HG02970 (cell line): ENCODE measurements around the gene B3GALT6.

Experiments
- ATAC-seq: cut with Tn5 transposase; IDR thresholded peaks from one replicate; pipeline ENCODE4 v1.9.1; 2021; ENCODE audit warnings: mild to moderate bottlenecking, moderate library complexity, moderate number of reproducible peaks; ENCODE audit not compliant: unreplicated experiment, low FRiP score

The B3GALT6 gene

DNA sequence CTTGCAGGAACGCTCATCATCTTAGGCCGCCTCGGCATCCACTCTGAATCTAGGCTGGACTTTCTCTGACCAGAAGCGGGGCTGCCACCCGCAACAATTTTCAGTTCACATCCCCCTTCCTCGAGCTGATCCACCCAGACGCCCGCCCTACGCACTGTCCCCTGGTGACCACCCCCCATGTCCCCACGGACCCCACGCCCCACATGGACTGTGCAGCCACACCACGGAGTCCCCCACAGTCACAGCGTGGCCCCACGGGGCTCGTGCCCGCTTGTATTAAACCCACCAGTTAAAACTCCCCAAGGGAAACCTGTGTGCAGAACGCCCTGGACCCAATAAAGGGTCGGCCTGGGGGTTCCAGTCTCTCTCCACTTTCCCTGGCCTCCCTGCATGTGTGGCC is 27.5 kb downstream of the B3GALT6 start:
- ATAC-seq: no peak

DNA sequence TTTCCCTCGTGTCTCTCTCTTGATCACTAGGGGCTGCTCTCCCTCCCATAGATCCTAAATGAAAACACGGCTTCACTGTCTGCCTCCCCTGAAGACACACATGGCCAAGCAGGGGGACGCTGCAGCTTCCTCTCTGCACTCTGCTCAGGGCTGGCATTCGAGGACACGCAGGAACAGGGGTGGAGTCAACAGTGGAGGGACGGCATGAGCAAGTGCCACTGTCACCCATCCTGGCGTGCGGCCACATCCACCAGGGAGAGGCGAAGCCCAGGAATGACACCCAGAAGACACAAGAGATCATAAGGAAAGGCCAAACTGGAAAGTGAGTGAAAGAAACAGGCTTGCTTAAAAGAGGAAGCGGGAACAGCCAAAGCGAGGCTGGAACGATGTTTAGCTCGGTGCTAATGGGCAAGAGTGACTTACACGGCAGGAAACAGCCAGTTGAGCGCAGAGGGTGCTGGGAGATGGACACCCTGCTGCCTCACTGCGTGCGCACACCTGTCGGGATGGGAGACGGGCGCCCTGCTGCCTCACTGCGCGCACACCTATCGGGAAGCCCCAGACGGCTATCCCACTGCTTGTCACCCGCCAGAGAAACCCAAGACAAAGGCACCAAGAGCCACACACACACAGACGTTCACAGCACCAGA is 28.0 kb downstream of the B3GALT6 start:
- no peak for ATAC-seq

DNA sequence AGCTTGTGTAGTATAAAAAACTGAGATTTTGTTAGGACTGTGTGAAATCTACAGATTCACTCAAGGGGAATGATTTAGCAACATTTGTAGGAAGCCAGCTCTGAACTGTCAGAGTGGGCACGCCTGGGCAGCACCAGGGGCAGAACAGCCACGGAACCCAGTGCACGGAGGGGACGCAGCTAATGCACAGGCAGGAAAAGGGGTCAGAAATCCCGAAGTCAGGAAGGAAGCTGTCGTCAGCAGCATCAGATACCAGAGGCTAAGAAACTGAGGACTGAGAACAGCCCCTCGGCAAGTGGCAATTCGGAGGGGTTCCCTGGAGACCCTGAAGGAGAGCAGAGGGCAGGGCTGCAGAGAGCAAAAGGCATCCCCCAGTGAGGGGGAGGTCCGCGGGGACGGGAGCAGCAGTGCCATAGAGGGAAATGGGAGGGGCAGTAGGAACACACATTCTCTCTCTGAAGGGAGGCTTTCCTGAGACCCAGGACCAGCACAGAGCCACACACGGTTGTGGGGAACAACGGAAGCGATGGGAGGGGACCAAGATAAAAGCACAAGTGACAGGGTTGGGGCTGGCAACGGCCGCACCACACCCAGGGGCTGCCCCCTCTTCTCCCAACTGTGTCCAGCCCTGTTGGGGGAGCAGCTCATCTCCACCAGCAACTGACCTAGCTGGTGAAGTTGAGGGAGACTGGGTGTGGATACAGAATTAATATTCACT is 29.0 kb downstream of the B3GALT6 start:
- no peak for ATAC-seq

DNA sequence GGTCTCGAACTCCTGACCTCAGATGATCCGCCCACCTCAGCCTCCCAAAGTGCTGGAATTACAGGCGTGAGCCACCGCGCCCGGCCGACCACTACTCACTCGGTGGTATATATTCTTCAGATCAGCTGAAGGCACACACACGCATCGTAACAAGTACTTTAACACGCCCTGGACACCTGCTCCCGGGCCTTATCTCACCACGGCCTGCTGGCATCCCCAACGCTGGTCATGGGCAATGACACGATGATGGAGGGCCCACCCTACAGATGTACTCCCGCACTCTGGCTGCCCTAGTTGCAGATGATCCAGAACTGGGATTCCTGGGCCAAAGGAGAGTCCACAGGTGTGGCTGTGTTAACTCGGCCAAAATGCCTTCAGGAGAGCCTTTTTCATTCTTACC is 30.0 kb downstream of the B3GALT6 start:
- no peak for ATAC-seq

DNA sequence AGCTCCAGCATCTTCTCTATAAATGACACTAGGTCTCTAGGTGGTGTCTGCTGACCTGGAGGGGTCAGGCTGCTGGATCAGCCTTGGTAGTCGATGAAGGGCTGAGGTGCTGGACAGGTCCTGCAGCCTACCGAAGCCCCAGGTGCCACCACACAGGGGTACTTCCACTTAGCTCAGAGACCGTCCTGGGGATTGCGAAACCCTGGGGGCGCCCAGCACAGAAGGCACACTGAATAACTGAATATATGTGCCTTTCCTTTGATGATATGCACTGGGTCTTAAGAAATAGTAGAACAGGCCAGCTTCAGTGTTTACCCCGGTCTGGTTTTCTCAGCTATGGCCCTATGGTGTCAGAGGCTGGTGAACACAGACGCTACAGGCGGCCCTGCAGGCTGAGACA is 30.7 kb downstream of the B3GALT6 start:
- ATAC-seq: no peak

DNA sequence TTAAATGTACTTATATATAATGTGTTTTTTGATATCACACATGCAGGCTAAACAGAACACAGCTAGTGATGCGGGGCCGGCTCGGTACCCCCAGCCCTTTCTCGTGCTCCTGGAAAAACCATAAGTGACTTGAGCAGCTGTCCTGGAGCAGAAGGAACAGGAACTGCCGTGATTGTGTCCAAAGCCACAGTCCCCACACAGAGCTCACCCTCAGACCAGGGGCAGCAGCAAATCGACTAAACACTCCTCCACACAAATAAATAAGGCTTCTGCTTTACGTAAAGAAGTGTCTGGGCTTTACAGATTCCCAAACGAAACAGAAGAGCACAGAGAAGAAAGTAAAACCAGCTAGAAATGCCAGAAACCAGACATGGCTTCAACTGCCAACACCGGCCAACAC is 32.0 kb downstream of the B3GALT6 start:
- no peak for ATAC-seq

DNA sequence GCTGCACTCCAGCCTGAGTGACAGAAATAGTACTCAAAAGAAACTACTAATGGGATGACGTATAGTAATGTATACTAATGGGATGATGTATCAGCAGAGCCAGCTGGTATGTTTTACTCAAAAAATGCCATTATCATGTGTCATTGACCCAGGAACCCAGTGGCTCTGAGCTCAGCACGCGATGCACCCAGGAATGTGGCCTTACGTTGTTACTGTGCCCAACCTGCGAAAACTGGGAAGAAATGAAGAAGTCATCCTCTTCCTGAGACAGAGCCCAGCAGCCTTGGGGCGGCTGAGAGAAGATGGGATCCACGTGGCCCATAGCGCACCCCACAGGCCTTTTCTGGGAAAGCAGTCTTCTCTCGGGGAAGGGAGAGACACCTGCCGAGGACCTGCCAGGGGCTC is 32.8 kb downstream of the B3GALT6 start:
- no peak for ATAC-seq

DNA sequence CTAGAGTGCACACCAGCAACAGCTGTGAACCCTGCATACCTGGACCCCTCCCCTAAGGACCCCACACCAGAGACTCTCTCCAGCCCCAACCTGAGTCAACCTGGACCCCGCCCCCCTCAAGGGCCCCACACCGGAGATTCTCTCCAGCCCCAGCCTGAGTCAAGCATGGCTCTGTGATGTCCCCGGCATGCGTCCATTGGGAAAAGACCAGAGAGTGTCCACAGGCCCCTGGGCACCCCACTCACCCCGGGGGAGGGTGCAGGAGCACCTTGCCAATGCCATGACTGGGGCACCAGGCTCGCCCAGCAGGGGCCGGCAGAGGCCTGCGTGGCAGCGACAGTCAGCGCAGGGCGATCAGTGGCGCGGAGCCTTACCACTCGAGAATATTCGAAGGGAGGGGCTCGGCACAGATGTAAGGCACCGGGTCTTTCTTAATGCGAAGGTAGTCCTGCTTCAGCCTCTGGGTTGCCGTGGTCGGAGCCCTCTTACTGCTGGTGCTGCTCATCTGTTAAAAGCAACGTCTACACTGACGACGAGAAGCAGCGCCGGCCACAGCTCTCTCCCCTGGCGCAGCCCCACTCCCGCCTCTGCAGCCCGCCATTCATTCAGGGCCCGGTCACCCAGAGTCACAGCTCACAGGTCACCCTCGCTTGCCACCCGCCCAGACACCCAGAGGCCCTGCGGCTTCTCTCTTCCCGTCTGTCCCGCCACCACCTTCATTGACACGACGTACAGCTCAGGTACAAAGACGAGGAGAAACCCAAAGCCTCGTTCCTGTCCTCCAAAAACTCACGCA is 35.6 kb downstream of the B3GALT6 start:
- ATAC-seq: no peak

DNA sequence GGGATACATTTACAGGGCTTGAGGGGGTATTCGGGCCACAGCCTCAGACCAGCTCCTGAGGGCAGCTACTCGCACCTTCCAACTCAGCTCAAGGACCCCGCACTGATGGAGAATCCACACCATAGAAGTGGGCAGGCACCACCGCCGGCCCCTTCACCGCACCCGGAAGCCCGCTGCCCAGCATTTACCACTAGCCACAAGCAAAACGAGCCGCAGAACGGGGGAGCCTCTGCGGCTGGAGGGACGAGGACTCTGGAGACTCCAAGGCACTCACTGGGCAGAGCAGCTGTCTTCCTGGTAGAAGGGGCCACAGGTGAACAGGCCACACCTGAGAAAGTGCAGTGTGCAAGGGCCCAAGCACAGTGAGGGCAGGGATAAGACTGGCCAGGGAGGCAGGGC is 36.2 kb downstream of the B3GALT6 start:
- ATAC-seq: no peak

DNA sequence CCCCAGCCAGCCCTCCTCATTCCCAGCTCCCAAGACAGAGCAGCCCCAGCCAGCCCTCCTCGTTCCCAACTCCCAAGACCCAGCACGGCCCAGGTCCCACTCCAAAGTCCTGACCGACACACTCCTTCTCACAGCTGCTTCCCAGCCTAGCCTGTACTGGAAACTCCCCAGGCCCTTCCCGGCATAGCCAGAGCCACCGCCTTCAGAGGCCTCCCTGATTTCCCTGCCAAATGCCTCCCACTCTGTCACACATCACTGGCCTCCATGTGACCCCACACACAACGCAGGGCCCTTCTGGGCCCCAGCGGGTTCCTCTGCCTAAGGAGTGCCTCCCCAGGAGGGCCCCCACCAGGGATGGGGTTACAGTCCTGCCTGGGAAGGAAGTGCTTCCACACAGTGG is 38.8 kb downstream of the B3GALT6 start:
- ATAC-seq: no peak

DNA sequence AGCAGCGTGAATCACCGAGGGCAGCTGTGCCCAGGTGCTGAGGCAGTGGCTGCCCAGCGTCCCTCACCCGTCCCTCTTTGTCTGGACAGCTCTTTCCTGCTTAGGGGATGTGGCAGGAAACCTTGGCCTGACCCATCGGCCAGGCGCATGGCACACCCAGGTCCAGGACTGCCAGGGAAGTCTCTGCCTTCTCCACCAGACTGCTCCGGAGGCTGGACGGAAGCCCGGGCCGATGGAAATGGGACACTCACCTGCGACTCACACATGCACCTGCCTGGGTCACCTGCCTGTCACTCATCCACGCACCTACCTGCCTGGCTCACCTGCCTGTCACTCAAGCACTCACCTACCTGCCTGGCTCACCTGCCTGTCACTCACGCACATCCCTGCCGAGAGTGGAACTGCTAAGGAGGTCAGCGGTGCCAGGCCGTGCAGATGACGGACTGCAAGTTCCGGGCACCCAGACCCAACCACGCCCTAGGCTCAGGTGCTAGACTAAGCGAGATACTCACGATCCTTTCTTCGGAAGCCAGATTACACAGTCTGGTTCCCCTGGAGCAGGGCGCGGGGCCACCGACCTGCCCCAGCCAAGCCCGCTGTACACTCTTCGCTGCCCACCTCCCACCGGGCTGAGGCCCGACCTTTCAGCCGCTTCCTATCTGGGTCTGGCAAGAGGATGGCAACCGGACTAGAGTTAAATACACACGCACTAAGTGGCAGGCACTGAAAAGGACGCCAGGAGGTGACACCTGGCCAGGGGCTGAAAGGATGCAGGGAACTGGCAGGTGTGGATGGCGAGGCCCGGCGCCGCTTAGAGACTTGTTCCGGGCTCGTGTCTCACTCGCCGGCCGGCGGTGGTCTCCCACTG is 40.5 kb downstream of the B3GALT6 start:
- ATAC-seq: no peak

DNA sequence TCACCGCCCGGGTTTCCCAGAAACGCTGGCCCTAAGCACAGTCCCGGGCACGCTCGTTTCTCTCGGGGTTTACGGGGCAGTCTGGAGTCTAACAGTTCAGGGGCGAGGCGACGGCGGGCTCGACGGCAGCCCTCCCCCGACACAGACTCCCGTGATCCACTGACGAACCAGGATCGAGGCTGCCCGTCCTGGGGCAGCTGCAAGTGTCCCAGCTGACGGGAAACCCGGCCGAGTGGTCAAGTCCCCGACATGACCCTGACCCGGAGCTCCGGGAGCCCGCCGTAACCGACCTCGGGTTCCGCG is 41.1 kb downstream of the B3GALT6 start:
- ATAC-seq: peak; percentile 2

DNA sequence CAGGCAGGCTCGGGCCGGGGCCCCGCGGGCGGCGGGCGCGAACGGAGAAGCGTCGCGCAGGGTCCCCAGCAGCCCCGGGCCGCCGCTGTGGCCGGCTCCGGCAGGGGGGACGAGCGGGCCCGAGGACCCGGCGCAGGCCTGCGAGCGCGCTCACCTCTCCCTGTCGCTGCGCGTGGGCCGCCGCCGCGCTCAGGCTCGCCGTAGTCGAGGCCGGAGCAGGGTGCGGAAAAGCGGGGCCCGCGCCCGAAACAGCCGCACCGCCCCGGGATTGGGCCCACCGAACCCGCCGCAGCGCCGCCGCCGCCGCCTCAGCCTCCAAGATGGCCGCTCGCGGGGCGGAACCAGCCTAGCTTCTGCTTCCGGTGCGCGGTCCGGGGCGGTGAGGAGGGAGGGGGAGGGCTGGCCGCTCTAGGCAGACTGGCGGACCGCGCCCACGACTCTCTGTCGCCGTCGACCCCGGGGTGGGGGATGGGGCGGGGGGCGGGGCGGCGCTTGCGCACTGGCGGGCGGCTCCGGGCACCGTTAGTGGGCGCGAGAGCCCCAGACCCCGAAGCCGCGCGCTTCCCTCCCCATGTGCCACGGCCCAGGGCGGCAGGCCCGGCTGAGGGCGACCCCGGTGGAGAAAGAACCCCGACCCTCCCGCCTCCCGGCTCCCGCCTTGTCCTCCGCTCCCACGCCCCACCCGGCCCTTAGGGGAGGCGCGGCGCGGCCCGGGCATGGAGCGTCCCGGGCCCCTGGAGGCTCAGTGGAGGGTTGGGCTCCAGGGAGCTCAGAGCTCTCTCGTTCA is 41.7 kb downstream of the B3GALT6 start, which contains the start of gene UBE2J2:
Gene UBE2J2 (minus strand): TSS at position 343 of the 787 bp plus-strand sequence. CDS start 5,862 bp downstream, outside the sequence.
- ATAC-seq: peak; percentile 78

DNA sequence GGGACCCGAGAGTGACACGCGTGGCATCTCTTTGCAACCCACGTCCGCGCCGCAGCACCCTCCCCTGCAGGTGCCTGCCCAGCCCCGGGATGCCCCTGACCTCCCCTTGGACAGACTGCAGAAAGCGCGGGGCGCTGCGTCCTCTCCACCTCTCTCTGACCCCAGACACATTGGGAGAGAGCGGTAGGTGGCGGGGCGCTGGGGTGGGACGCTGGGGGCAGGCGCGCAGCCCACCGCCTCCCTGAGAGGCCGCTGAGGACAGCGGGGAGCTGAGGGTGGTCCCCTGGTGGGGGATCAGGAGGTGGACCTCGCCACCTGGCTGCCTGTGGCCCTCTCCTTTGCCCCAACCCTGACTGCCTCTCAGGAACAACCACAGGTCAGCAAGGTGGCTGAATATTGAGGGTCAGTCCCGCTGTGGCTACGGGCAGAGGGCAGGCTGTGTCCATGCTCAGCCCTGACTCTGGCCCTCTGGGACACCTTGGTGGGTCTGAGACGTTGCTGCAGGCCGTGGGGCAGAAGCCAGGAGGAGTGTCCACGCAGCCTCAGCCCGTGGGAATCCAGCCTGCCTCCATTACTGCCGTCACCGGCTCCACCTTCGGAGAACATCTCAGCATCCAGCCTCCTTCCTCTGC is 42.4 kb downstream of the B3GALT6 start:
- ATAC-seq: peak; percentile 26

DNA sequence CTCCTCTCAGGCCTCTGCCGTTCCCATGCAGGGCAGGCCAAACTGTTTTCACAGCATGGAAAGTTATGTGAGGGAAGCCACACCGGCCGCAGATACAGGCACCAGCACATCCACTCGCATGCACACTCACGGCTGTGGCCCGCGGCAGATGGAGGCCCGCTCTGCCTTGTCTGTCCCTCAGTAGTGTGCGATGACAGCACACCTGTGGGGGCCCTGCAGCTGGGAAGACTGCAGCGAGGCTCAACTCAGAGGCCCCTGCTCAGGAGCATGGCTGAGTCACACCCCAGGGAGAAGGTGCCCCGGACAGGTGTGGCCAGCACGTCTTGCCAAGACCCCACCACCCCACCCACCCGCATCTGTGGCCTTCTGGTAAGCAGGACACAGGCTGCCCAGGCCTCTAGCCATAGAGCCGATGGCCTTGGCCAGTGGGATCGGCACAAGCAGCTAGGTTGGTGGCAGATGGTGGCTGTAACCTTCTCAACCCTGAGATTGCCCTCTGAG is 42.9 kb downstream of the B3GALT6 start:
- ATAC-seq: no peak

DNA sequence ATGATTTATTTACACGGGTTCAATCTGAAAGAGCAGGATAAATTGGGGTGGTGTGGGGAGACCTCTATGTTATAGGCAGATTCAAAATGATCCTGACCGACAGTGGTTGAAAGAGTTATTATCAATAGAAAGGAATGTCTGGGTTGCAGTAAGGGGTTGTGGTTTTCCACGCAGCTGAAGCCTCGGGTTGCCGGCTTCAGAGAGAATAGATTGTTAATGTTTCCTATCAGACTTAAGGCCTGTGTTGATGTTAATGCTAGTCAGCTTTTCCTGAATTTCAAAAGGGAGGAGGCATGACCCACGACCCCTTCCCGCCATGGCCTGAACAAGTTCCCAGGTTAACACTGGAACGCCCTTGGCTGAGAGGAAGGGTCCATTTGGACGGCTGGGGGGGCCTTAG is 43.8 kb downstream of the B3GALT6 start:
- no peak for ATAC-seq

DNA sequence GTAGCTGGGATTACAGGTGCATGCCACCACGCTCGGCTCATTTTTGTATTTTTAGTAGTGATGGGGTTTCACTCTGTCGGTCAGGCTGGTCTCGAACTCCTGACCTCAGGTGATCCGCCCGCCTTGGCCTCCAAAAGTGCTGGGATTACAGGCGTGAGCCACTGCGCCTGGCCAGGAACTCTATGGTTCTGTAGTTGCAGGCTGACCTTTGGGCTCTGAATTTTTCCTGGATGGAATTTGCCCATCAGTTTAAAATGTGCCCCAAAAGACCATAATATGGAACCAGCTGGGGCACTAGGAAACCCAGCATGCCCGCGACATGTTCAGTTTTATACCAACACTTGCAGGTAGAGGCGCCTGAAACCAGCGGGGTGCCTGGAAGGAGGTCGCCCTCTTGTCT is 46.6 kb downstream of the B3GALT6 start:
- ATAC-seq: no peak

DNA sequence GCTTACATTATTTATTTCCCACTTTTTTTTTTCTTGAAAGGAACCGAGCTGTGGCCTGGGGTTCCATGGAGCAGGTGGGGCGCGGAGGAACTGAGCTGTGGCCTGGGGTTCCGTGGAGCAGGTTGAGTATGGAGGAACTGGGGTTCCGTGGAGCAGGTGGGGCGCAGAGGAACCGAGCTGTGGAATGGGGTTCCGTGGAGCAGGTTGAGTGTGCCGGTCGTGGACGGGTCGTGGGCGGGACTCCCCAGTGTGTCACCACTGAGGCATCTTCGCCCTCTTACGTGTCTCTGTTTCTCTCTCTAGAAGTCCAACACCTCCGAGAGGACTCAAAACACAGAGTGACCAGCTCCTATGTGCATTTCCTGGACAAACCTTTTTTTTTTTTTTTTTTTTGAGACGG is 47.0 kb downstream of the B3GALT6 start:
- ATAC-seq: no peak

DNA sequence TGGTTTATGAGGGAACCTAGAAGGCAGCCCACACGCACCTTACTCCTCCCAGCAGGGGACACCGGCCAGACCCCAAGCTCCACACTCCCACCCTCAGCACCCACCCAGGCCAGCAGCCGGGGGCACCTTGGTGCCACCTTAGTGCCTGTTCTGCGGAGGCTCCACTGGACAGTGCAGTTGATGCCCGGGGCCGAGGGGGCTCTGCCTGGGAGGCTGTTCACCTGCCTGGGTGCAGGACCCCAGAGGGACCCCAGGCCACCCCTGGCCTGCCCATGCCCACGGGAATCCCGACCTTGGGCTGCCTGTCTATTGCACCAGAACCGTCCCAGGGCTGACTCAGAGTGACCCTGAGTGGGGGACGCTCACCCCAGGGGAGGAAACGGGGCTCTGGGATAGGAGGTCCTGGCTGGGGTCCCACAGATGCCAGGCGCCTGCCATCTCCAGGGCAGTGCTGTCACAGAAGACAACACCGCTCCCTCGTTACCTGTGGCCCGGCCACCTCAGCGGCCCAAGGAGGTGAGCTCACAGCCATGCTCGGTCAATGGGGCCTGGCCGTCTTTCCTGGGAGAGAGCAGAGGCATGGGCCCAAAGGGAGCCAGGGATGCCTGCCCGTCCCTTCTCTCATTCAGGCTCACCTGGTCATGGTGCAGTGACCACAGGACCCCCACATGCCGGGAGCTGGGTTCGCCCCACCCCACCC is 48.9 kb downstream of the B3GALT6 start:
- no peak for ATAC-seq
